Type B pancreatic cell (in vitro differentiated cells): ENCODE measurements around the gene NRM. TPM values are rescaled to one million over a fixed set of nuclear protein-coding genes. Genes with fewer than 3 reads are reported as not detected.

Experiments used
- DNase-seq: peaks from one replicate; pipeline ENCODE4 v3.0.0; 2021; ENCODE audit warnings: mixed read lengths; ENCODE audit not compliant: unreplicated experiment; ENCODE audit errors: extremely low spot score
- H3K27ac Mint-ChIP-seq: 2 replicates; pipeline ENCODE4 v1.8.0; 2021; ENCODE audit warnings: mild to moderate bottlenecking, mixed read lengths
- H3K27me3 Mint-ChIP-seq: 2 replicates; pipeline ENCODE4 v1.8.0; 2021; ENCODE audit warnings: mixed read lengths
- H3K36me3 Mint-ChIP-seq: 2 replicates; pipeline ENCODE4 v1.8.0; 2021; ENCODE audit warnings: mixed read lengths
- H3K4me1 Mint-ChIP-seq: one replicate; pipeline ENCODE4 v1.8.0; 2021; ENCODE audit warnings: mixed read lengths; ENCODE audit not compliant: unreplicated experiment
- H3K4me3 Mint-ChIP-seq: 2 replicates; pipeline ENCODE4 v1.8.0; 2021; ENCODE audit warnings: mild to moderate bottlenecking, mixed read lengths
- H3K9me3 Mint-ChIP-seq: 2 replicates; pipeline ENCODE4 v1.8.0; 2021; ENCODE audit warnings: mixed read lengths
- CTCF ChIP-seq: fragments of 200-600 bp; sonication (generic); conservative IDR thresholded peaks from 2 replicates; pipeline ENCODE4 v1.5.0; 2021; ENCODE audit warnings: antibody characterized with exemption, mild to moderate bottlenecking
- total RNA-seq: library from RNA; stranded (reverse); gene quantifications from 2 replicates; pipeline ENCODE4 v1.2.1, GENCODE V29; 2021; ENCODE audit warnings: low replicate concordance

Gene NRM
- total RNA-seq, 1 donor from 2014 or later, result 48.9 TPM

- Mint-ChIP-seq H3K4me3 (peak overlapping the region; percentile 97), H3K36me3 (peaks cover 41% of the 10 kb centered on the region), H3K27me3 (peaks cover 7% of the 10 kb centered on the region), H3K4me1 (peaks cover 25% of the 10 kb centered on the region), H3K9me3 (peaks cover 4% of the 10 kb centered on the region), H3K27ac (peak overlapping the region; percentile 100)
- no peak for TF ChIP-seq CTCF
- no peak for DNase-seq
Observed at GRCh38 chr6:30716879-30717128, 26.0 kb upstream of the NRM start.

GRCh38 chr6:30714263-30714662 is 23.5 kb upstream of the NRM start:
- H3K4me1 Mint-ChIP-seq, result peaks cover 21% of the 10 kb centered on the region
- no peak overlapping the region for H3K27ac Mint-ChIP-seq
- peaks cover 41% of the 10 kb centered on the region for H3K36me3 Mint-ChIP-seq
- no peak for TF ChIP-seq CTCF
- DNase-seq, result no peak
- H3K27me3 Mint-ChIP-seq, result no peaks in the 10 kb centered on the region
- H3K9me3 Mint-ChIP-seq, result peaks cover 4% of the 10 kb centered on the region
- no peak overlapping the region for H3K4me3 Mint-ChIP-seq

GRCh38 chr6:30712441-30712945 is 21.7 kb upstream of the NRM start:
- H3K27ac Mint-ChIP-seq, result no peak overlapping the region
- H3K4me3 Mint-ChIP-seq, result no peak overlapping the region
- H3K9me3 Mint-ChIP-seq, result peaks cover under 1% of the 10 kb centered on the region
- DNase-seq, result no peak
- peaks cover 15% of the 10 kb centered on the region for H3K4me1 Mint-ChIP-seq
- no peak for TF ChIP-seq CTCF
- H3K27me3 Mint-ChIP-seq, result no peaks in the 10 kb centered on the region
- H3K36me3 Mint-ChIP-seq, result peaks cover 39% of the 10 kb centered on the region

GRCh38 chr6:30711758-30712380 is 21.1 kb upstream of the NRM start:
- Mint-ChIP-seq H3K27ac (no peak overlapping the region), H3K9me3 (no peaks in the 10 kb centered on the region), H3K4me3 (no peak overlapping the region), H3K4me1 (peaks cover 10% of the 10 kb centered on the region), H3K27me3 (no peaks in the 10 kb centered on the region), H3K36me3 (peaks cover 42% of the 10 kb centered on the region)
- DNase-seq, result no peak
- no peak for TF ChIP-seq CTCF

GRCh38 chr6:30709101-30709868 is 18.5 kb upstream of the NRM start:
- TF ChIP-seq CTCF, result no peak
- H3K9me3 Mint-ChIP-seq, result no peaks in the 10 kb centered on the region
- no peaks in the 10 kb centered on the region for H3K4me1 Mint-ChIP-seq
- peaks cover 49% of the 10 kb centered on the region for H3K36me3 Mint-ChIP-seq
- no peak overlapping the region for H3K27ac Mint-ChIP-seq
- no peak overlapping the region for H3K4me3 Mint-ChIP-seq
- DNase-seq, result no peak
- no peaks in the 10 kb centered on the region for H3K27me3 Mint-ChIP-seq
